HepG2 (cell line): ENCODE data around the gene ACSL6.

Experiments
- BCLAF1 ChIP-seq: fragments of 450-650 bp; IDR thresholded peaks from 2 replicates; pipeline ENCODE4 v1.6.1; 2017; ENCODE audit warnings: mild to moderate bottlenecking
- CREB1 ChIP-seq, 2 experiments: fragments of 450-650 bp in 1 of 2; IDR thresholded peaks; 2 replicates each; pipeline ENCODE4 v1.6.1; 2016 to 2017; ENCODE audit warnings: control low read depth in 1 of 2, mild to moderate bottlenecking in 1 of 2, missing compliant biosample characterization in 1 of 2, missing genetic modification characterization in 1 of 2
- MAX ChIP-seq: IDR thresholded peaks from 2 replicates; pipeline ENCODE4 v1.6.1; 2012; ENCODE audit warnings: inconsistent platforms
- POLR2G ChIP-seq: fragments of 200-400 bp; formaldehyde crosslinking; IDR thresholded peaks from 2 replicates; pipeline ENCODE4 v1.6.1; 2018; ENCODE audit warnings: mild to moderate bottlenecking, low read depth, low read length, moderate library complexity
- ZNF274 ChIP-seq: sonication (generic); formaldehyde crosslinking; IDR thresholded peaks from 2 replicates; pipeline ENCODE4 v1.5.1; 2020; ENCODE audit warnings: mild to moderate bottlenecking, missing genetic modification reagents

DNA sequence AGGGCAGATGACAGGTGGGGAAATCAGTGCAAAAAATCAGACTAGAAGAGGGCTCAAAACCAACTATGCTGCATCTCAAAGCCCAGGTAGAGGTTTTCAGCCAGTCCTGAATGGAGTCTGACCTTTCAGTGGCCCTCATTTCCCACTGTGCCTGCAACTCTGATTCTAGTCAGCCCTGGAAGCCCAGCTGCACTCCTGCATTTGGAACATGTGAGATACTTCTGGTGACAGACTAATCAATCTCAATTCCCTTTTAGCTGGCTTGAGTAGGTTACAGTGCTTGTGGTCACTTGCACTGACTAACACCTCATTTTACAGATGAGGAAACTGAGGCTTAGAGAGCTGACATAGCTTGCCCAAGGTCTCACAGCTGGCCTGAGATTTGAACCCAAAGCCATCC, 7.9 kb upstream of the ACSL6 start:
- TF ChIP-seq BCLAF1 (no peak), CREB1 (IDR thresholded peaks at IDR 0.05) (no peak), CREB1 (CRISPR knock-in tag; IDR thresholded peaks at IDR 0.05) (no peak), MAX (no peak), POLR2G (no peak), ZNF274 (no peak)
